T-helper 2 cell treated with Interferon-gamma antibody and Interleukin-4, amounts not matched to agents 100 ng/mL and 5 ng/mL, for 36 hours (primary cell): Measurements from ENCODE around the gene RAB11A. TPM values are rescaled to one million over a fixed set of nuclear protein-coding genes. Genes with fewer than 3 reads are reported as not detected.

Experiments
- intact Hi-C: fragments of 100-400 bp; cut with micrococcal nuclease; formaldehyde crosslinking; loops from one replicate; pipeline ENCODE4 v1.15.1; 2023
- total RNA-seq: library from RNA; stranded (reverse); gene quantifications from 2 replicates; pipeline ENCODE4 v1.2.3, GENCODE V29; 2022

The RAB11A gene
- 145 and 147 TPM in 2 replicates for total RNA-seq

GRCh38 chr15:65869126-65869953 lies at the start of gene RAB11A:
RAB11A (plus strand) TSS chr15:65869491; CDS start chr15:65869586, 95 bp downstream.
- intact Hi-C loops = loop anchor here (1.0 to 10.0 kb wide), 4 partner anchors 77 to 625 kb away; partner anchors contain the start of genes DENND4A, DPP8, INTS14 and SNAPC5

DNA sequence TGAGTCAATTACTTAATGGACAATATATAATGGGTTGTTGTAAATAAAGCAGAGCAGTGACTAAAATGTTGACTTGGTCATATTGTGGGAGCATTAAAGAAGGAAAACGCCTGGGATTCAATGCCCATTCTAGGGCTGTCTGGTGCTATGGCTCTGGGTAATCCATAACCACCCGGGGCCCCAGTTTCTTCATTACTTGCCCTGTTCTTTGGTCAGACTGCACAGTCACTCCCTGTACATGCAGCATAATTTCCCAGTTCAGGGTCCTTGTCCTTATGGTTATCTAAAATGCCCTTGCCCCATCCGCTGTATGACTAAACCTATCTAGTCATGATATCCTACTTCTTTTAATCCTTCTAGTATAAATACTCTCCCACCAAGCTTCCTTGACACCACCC lies 49.7 kb upstream of the RAB11A start:
- intact Hi-C loops = loop anchor here (1.0 to 2.0 kb wide), 3 partner anchors 9 to 27 kb away; partner anchors contain the start of gene DENND4A

DNA sequence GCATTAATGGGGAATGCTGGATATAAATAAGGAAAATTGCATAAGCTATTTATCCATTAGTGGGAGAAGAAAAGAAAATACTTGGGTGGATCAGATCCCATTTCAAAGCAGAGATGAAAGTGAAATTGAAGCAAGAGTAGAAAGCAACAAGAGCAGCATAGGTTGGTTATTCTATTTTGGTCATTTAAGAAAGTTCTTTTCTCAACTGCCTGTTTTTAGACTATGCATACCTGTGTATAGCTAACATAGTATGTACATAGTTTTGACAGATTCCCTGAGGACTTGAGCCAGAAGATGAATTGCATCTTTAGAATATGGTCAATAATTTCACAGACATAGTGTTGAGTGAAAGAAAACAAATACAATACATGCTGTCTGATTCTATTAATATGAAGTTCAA lies 48.2 kb upstream of the RAB11A start:
- intact Hi-C loops = no loop called here

DNA sequence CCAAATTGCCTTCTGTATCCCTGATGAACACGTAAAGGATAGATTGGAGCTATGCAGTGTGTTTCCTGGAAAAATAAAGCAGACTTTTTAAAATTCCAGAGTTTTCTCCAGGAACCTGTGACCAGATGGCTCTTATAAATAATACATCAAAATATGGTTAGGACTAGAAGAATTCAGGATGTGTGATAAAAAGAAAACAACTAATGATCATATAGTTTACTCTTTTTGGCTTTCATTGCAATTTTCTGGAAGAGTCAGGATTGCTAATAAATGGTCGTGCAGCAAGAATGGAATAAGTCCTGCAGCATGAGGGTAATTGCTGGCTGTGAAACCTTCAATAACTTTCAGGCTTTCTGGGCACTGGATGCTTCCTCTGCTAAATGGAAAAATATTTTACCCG lies 47.0 kb upstream of the RAB11A start:
- intact Hi-C loops = no loop called here

DNA sequence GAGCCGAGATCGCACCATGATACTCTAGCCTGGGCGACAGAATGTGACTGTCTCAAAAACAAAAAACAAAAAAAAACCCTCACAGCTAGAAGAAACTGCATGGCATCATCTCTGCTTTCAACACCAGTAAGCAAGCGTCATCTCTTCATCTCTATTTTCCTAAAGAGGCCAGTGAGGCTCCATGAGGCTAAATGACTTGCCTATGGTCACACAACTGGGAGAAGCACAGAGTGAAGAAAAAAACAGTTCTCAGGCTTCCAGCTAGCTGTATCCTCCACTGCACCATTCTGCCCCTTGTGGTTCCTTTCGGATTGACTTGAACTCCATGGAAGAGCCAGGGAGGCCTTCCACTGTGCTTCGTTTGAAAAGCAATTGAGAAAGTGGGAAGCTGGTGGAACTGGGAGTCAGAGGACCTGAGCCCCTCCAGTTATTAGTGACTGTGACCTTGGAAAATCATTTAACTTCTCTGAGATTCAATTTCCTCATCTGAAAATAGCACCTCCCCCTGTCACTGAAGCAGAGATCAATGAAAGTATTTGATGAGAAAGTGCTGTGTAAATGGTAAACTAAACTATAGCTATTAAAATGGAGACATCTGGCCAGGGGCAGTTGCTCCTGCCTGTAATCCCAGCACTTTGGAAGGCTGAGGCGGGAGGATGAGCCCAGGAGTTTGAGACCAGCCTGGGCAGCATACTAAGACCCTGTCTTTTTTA lies 45.1 kb upstream of the RAB11A start:
- intact Hi-C loops = no loop called here

GRCh38 chr15:65824941-65825544 lies 44.2 kb upstream of the RAB11A start:
- intact Hi-C loops = no loop called here

GRCh38 chr15:65827065-65827464 lies 42.2 kb upstream of the RAB11A start:
- intact Hi-C loops = no loop called here

- intact Hi-C loops = loop anchor here (1.0 to 2.0 kb wide), 3 partner anchors 9 to 36 kb away; partner anchors contain the start of gene DENND4A
Measured at GRCh38 chr15:65828585-65828984, 40.7 kb upstream of the RAB11A start.

DNA sequence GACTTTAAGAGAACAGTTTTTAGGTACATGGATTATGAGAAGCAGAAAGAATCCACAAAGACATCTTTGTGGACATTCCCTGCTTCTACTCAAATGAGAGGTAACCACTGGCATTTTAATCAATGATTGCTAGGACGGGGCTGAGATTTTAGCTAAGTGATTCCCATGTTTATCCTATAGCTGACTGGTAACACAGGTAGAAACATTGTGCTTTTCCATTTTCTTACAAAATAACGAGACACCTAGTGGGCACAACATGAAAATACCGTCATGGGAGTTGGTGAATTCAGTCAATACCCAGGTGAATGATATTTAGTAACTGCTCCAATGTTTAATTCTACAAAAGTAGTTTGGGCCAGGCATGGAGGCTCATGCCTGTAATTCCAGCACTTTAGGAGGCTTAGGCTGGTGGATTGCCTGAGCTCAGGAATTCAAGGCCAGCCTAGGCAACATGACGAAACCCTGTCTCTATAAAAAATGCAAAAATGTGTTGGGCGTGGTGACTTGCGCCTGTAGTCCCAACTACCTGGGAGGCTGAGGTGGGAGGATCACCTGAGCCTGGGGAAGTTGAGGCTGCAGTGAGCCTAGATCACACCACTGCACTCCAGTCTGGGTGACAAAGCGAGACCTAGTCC lies 40.0 kb upstream of the RAB11A start:
- intact Hi-C loops = loop anchor here (1.0 to 2.0 kb wide), 3 partner anchors 22 to 191 kb away; partner anchors contain the start of gene DENND4A

GRCh38 chr15:65832549-65833364 lies 36.5 kb upstream of the RAB11A start:
- intact Hi-C loops = loop anchor here (2.0 kb wide), 1 partner anchor 14 kb away; no protein-coding TSS in a partner anchor

- intact Hi-C loops = loop anchor here (2.0 kb wide), 1 partner anchor 15 kb away; no protein-coding TSS in a partner anchor
Measured at GRCh38 chr15:65833501-65834205, 35.6 kb upstream of the RAB11A start.

DNA sequence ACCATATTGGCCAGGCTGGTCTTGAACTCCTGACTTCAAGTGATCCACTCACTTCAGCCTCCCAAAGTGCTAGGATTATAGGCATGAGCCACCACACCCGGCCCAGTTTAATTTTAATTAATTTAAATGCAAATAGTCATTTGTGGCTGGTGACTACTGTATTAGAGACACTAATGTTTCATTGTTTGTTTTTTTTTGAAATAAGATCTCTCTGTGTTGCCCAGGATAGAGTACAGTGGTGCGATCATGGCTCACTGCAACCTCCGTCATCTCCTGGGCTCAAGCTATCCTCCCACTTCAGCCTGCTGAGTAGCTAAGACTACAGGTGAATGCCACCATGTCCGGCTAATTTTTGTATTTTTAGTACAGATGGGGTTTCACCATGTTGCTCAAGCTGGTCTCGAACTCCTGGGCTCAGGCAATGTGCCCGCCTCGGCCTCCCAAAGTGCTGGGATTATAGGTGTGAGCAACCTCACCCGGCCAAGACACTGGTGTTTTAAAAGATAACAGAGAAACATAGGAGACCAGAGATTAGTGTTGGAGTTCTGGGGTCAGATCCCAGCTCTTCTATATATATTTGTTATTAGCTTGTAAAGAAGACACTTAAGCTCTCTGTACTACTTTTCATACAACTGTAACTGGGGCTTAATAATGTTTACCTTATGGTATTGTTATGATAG lies 34.5 kb upstream of the RAB11A start:
- intact Hi-C loops = no loop called here

DNA sequence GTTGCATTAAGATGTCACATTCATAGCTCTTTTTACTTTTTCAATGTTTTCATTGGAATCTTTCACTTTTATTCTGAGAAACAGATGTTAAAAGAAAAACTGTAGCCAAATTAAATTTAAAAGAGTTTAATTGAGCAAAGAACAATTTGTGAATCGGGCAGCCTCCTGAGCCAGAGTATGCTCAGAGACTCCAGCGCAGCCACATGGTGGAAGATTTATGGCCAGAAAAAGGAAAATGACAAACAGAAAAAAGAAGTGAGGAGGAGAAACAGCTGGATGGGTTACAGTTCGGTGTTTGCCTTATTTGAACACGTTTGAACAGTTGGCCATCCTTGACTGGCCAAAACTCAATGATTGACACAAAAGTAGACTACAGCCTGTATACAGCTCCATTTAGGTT lies 33.8 kb upstream of the RAB11A start:
- intact Hi-C loops = no loop called here

- intact Hi-C loops = no loop called here
Measured at GRCh38 chr15:65836665-65837064, 32.6 kb upstream of the RAB11A start.

- intact Hi-C loops = no loop called here
Measured at GRCh38 chr15:65837301-65838294, 31.7 kb upstream of the RAB11A start.

DNA sequence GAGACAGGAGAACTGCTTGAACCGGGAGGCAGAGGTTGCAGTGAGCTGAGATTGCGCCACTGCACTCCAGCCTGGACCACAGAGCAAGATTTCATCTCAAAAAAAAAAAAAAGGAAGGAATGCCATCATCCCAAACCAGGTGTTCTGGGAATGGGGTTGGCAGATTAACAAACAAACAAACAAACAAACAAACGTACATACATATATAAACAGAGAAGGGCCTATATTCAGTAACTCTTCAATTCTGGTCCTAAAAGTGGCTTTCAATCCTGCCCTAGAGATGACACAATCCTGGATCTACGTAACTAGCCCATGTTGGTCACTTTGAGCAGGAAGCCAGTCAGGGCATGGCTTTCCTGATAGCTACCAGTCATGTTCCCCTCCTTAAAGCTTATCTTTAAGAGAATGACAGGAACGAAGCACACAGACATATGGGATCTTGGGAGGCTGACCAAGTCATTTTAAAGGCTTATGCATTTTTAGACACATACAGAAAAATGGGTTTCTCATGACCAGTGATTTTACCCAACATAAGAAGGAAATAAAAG lies 29.9 kb upstream of the RAB11A start:
- intact Hi-C loops = no loop called here

- intact Hi-C loops = no loop called here
Measured at GRCh38 chr15:65839985-65840384, 29.3 kb upstream of the RAB11A start.
